Central memory CD8-positive, alpha-beta T cell (primary cell): ENCODE data around the gene CNTNAP5.

ENCODE experiments used
- ATAC-seq: fragments of 150-1000 bp; cut with Tn5 transposase; replicated peaks from 2 replicates; pipeline ENCODE4 v1.10.0; 2022; ENCODE audit warnings: mild to moderate bottlenecking, moderate FRiP score, moderate number of reproducible peaks; ENCODE audit not compliant: poor library complexity, severe bottlenecking; ENCODE audit errors: extremely low read depth
- DNase-seq, 2 donors: peaks; one replicate each; pipeline ENCODE4 v3.0.0; 2021; ENCODE audit warnings: low spot score in 2 of 2
- H3K27ac Mint-ChIP-seq: one replicate; pipeline ENCODE4 v1.8.0; 2022; ENCODE audit warnings: low read depth, mild to moderate bottlenecking, moderate library complexity, mixed read lengths
- H3K27me3 Mint-ChIP-seq: one replicate; pipeline ENCODE4 v1.8.0; 2022; ENCODE audit warnings: mixed read lengths
- H3K36me3 Mint-ChIP-seq: one replicate; pipeline ENCODE4 v1.8.0; 2022; ENCODE audit warnings: mild to moderate bottlenecking, moderate library complexity, mixed read lengths; ENCODE audit not compliant: insufficient read depth
- H3K4me1 Mint-ChIP-seq: one replicate; pipeline ENCODE4 v1.8.0; 2022; ENCODE audit warnings: mixed read lengths
- H3K4me3 Mint-ChIP-seq: one replicate; pipeline ENCODE4 v1.8.0; 2022; ENCODE audit warnings: mild to moderate bottlenecking, moderate library complexity, mixed read lengths
- H3K9me3 Mint-ChIP-seq: one replicate; pipeline ENCODE4 v1.8.0; 2022; ENCODE audit warnings: mixed read lengths

Gene CNTNAP5

DNA sequence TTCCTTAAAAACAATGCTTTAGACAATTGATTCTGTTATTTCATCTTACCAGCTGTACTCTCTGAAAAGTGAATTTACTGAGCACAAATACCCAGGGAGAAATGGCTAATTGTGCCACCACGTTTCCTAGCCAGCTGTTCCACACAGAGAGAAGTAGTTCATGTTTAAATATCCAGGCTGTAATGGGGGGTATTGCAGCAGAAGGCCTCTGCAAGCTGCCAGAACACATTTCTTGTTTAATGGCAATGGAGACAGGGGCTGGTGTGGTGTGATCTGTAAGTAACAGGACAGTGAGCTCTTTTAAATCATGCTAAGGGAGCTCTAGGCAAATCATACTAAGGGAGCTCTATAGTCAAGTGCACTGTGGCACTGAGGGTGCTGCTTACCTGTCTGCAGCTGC, 809.2 kb downstream of the CNTNAP5 start:
- ATAC-seq (no peak), DNase-seq (no peak)
- Mint-ChIP-seq H3K4me3 (no peak overlapping the region), H3K27ac (no peak overlapping the region), H3K27me3 (no peaks in the 10 kb centered on the region), H3K4me1 (no peaks in the 10 kb centered on the region), H3K36me3 (no peaks in the 10 kb centered on the region), H3K9me3 (no peaks in the 10 kb centered on the region)

DNA sequence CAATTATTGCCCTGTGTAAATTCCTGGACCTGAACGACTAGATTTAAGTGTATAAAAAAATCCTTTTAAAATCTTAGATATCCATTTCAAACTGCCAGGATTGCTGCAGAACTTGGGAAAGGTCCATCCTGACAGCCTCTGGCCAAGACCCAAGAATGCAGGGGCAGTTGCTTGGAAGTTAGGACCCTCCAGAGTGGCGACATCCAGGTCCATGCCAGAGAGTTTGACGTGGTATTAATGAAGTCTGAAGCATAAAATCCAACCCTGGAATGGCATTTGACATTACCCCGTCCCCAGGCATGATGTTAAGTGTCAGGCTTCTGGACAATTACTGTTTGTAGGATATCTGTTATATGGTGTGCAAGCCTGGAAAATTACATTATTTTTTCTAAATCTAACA, 810.2 kb downstream of the CNTNAP5 start:
- H3K9me3 Mint-ChIP-seq, result peaks cover 7% of the 10 kb centered on the region
- no peaks in the 10 kb centered on the region for H3K36me3 Mint-ChIP-seq
- H3K27me3 Mint-ChIP-seq, result no peaks in the 10 kb centered on the region
- H3K4me1 Mint-ChIP-seq, result no peaks in the 10 kb centered on the region
- H3K4me3 Mint-ChIP-seq, result no peak overlapping the region
- ATAC-seq (no peak), DNase-seq (no peak)
- no peak overlapping the region for H3K27ac Mint-ChIP-seq

GRCh38 chr2:124836416-124836815, 811.3 kb downstream of the CNTNAP5 start:
- ATAC-seq (no peak), DNase-seq (no peak)
- no peak overlapping the region for H3K4me3 Mint-ChIP-seq

DNA sequence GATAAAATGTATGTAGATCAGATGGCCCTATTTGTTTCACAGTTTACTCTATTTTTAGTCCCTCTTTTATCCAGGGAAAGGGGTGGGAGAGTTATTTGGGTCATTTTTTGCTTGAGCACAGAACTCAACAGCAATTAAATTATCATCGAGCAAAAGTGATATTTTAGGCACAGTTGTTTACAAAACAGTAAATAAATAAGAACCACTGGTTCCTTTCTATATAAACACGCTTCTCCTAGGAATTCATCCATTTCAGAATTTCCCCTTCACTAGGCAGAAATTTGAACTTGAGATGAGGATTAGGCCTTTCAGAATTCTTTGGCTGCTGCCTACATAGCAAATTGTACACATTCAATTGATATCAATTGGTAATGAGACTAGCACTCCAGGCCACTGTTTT, 812.4 kb downstream of the CNTNAP5 start:
- DNase-seq (no peak), ATAC-seq (no peak)
- H3K36me3 Mint-ChIP-seq, result no peaks in the 10 kb centered on the region
- no peak overlapping the region for H3K27ac Mint-ChIP-seq
- H3K4me3 Mint-ChIP-seq, result no peak overlapping the region
- no peaks in the 10 kb centered on the region for H3K27me3 Mint-ChIP-seq
- H3K9me3 Mint-ChIP-seq, result peaks cover 13% of the 10 kb centered on the region
- H3K4me1 Mint-ChIP-seq, result no peaks in the 10 kb centered on the region

More at GRCh38 chr2:124836416-124836815, 811.3 kb downstream of the CNTNAP5 start:
- H3K4me1 Mint-ChIP-seq, result no peaks in the 10 kb centered on the region
- peaks cover 11% of the 10 kb centered on the region for H3K9me3 Mint-ChIP-seq
- H3K36me3 Mint-ChIP-seq, result no peaks in the 10 kb centered on the region
- no peak overlapping the region for H3K27ac Mint-ChIP-seq
- H3K27me3 Mint-ChIP-seq, result no peaks in the 10 kb centered on the region

DNA sequence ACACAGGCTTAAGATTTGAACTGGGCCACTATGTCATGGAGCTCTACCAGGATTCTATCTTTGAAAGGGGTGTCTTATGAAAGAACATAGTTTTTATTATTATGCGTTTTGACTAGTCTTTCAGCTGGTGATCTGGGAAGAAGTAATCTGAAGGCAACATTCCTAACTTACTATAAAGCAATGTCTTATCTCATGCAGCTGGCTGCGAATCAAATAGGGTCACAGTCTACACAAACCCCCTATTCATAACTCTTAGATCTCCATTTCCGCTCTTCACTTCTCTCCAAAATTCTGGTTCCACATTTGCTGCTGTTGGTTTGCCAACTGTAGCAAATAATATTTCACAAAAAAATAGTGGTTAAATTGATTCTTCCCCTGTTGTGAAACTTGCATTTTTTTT, 813.3 kb downstream of the CNTNAP5 start:
- Mint-ChIP-seq H3K4me3 (no peak overlapping the region), H3K27me3 (no peaks in the 10 kb centered on the region), H3K4me1 (no peaks in the 10 kb centered on the region), H3K36me3 (no peaks in the 10 kb centered on the region), H3K9me3 (peaks cover 14% of the 10 kb centered on the region), H3K27ac (no peak overlapping the region)
- DNase-seq (no peak), ATAC-seq (no peak)

DNA sequence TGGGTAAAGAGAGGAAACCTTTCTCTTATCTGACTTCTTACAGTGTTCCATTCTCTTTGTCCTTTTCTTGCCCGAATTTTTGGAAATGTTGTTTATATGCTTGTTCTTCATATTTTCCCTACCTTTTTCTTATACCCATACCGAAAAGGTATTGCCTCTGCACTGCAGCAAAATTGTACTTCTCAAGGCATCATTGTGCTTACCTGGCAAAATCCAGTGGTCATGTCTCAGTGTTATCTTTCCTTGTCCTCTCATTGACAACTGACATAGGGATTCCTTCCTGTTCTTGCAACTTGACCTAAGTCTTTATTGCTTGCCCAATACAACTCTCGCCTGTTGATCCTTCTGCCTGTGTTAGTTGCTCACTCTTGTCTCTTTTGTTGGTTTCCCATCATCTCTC, 842.2 kb downstream of the CNTNAP5 start:
- H3K4me3 Mint-ChIP-seq, result no peak overlapping the region
- H3K36me3 Mint-ChIP-seq, result no peaks in the 10 kb centered on the region
- no peak overlapping the region for H3K27ac Mint-ChIP-seq
- H3K27me3 Mint-ChIP-seq, result no peaks in the 10 kb centered on the region
- DNase-seq (no peak), ATAC-seq (no peak)
- no peaks in the 10 kb centered on the region for H3K4me1 Mint-ChIP-seq
- peaks cover 6% of the 10 kb centered on the region for H3K9me3 Mint-ChIP-seq

DNA sequence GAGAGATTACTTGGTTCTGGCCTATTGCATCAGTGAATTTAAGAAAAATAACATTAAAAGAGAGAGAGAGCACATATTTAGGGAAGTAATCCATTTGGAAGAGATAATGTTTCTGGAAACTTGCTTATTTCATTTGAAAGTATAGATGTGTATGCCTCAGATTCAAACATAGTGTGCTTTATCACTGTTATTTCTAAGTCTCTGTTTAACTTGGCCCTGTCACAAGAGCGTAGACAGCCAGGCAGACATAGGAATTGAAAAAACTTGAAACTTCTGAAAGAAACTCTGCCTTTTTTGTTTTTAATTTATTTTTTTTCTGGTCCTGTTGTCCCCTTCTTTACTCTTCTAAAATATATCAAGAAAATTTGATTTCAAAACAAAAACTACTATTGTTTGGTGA, 849.1 kb downstream of the CNTNAP5 start:
- H3K36me3 Mint-ChIP-seq, result no peaks in the 10 kb centered on the region
- peaks cover 15% of the 10 kb centered on the region for H3K9me3 Mint-ChIP-seq
- H3K4me1 Mint-ChIP-seq, result no peaks in the 10 kb centered on the region
- ATAC-seq (no peak), DNase-seq (no peak)
- H3K27me3 Mint-ChIP-seq, result no peaks in the 10 kb centered on the region
- H3K4me3 Mint-ChIP-seq, result no peak overlapping the region
- H3K27ac Mint-ChIP-seq, result no peak overlapping the region

DNA sequence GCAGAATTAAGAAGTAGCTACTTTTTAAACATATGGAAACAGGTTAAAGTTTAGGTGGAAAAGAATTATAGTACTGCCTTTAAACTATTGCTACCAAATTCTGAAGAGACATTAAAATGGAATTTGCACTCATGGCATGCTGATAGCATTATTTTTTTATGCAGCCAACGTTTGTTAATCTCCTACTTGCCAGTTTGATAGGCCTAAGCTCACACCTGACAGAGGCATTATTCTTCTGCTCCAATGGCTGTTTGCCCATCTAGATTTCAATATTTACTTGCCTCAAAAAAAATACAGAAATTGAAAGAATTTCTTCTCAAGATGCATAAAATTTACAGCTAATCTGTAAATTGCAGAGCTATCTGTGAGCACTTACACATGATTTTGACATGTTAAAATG, 849.6 kb downstream of the CNTNAP5 start:
- H3K27me3 Mint-ChIP-seq, result no peaks in the 10 kb centered on the region
- H3K9me3 Mint-ChIP-seq, result peaks cover 18% of the 10 kb centered on the region
- no peak overlapping the region for H3K4me3 Mint-ChIP-seq
- no peak overlapping the region for H3K27ac Mint-ChIP-seq
- no peaks in the 10 kb centered on the region for H3K36me3 Mint-ChIP-seq
- ATAC-seq (no peak), DNase-seq (no peak)
- no peaks in the 10 kb centered on the region for H3K4me1 Mint-ChIP-seq

- Mint-ChIP-seq H3K27ac (no peak overlapping the region), H3K27me3 (no peaks in the 10 kb centered on the region), H3K4me3 (no peak overlapping the region), H3K4me1 (no peaks in the 10 kb centered on the region), H3K9me3 (peaks cover 24% of the 10 kb centered on the region), H3K36me3 (no peaks in the 10 kb centered on the region)
- no peak for DNase-seq
- no peak for ATAC-seq
Measured at GRCh38 chr2:124875627-124876244, 850.6 kb downstream of the CNTNAP5 start.

DNA sequence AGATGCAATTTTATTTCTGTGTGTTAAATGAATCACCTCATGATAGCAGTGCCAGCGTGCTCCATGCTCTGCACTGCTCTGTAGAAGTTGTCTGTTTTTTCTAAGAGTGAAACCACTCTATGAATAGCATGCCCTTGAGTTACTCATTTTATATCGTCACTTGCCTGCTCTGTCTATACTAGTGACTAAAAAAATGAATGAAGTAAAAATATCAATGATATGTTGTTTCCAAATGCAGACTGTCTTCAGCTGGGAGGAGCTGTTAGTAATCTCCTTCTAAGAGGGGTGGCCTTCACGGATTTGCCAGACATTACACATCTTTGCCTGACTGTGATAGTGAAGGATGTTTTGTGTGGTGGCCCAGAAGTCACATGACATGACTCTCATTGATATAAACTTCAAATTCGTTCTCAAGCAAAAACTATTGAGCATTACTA, 852.1 kb downstream of the CNTNAP5 start:
- ATAC-seq (no peak), DNase-seq (no peak)
- no peak overlapping the region for H3K27ac Mint-ChIP-seq
- no peaks in the 10 kb centered on the region for H3K27me3 Mint-ChIP-seq
- H3K4me1 Mint-ChIP-seq, result no peaks in the 10 kb centered on the region
- no peaks in the 10 kb centered on the region for H3K36me3 Mint-ChIP-seq
- peaks cover 26% of the 10 kb centered on the region for H3K9me3 Mint-ChIP-seq
- no peak overlapping the region for H3K4me3 Mint-ChIP-seq

- Mint-ChIP-seq H3K27me3 (no peaks in the 10 kb centered on the region), H3K36me3 (peaks cover 1% of the 10 kb centered on the region), H3K4me3 (no peak overlapping the region), H3K27ac (no peak overlapping the region), H3K4me1 (no peaks in the 10 kb centered on the region), H3K9me3 (peaks cover 35% of the 10 kb centered on the region)
- ATAC-seq (no peak), DNase-seq (no peak)
Measured at GRCh38 chr2:124879640-124880039, 854.6 kb downstream of the CNTNAP5 start.

GRCh38 chr2:124880995-124881394, 855.9 kb downstream of the CNTNAP5 start:
- H3K9me3 Mint-ChIP-seq, result peaks cover 40% of the 10 kb centered on the region
- peaks cover 1% of the 10 kb centered on the region for H3K36me3 Mint-ChIP-seq
- no peak overlapping the region for H3K27ac Mint-ChIP-seq
- H3K4me1 Mint-ChIP-seq, result no peaks in the 10 kb centered on the region
- H3K27me3 Mint-ChIP-seq, result no peaks in the 10 kb centered on the region
- ATAC-seq (no peak), DNase-seq (no peak)
- no peak overlapping the region for H3K4me3 Mint-ChIP-seq

DNA sequence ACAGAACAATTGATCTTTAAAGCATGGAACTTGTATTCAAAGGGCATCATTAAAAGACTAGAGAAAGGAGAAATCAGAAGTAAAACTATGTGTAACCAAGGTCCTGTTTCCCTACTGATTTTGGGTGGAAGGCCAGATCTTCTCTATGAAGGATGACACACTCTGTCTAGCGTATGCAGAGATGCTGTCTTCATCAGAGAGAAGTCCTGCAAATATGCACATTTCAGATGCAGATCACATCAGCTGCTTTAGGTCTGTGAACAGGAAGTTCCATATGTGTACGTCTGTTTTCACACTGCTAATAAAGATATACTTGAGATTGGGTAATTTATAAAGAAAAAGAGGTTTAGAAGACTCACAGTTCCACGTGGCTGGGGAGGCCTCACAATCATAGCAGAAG, 857.3 kb downstream of the CNTNAP5 start:
- no peak for ATAC-seq
- Mint-ChIP-seq H3K9me3 (peaks cover 40% of the 10 kb centered on the region), H3K36me3 (peaks cover 1% of the 10 kb centered on the region), H3K4me3 (no peak overlapping the region), H3K27me3 (no peaks in the 10 kb centered on the region), H3K27ac (no peak overlapping the region), H3K4me1 (no peaks in the 10 kb centered on the region)
- DNase-seq, result no peak

DNA sequence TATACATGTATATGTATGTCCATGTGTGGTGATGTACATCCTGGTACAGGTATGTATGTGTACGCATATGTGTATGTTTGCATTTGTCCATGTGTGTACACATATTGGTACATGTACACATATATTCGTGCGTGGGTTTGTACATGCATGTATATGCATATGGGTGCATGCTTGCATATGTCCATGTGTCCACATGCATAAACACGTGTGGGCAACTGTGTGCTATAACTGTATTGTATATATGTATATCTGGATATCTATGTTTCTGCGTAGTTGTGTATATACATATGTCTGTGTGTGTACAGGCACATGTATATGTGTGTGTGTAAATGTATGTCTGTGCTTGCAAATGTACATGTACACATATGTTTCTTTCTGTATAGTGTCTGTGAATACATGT, 858.5 kb downstream of the CNTNAP5 start:
- ATAC-seq, result no peak
- no peak for DNase-seq
- H3K36me3 Mint-ChIP-seq, result peaks cover 1% of the 10 kb centered on the region
- peaks cover 40% of the 10 kb centered on the region for H3K9me3 Mint-ChIP-seq
- H3K27me3 Mint-ChIP-seq, result no peaks in the 10 kb centered on the region
- H3K4me3 Mint-ChIP-seq, result no peak overlapping the region
- H3K4me1 Mint-ChIP-seq, result no peaks in the 10 kb centered on the region
- H3K27ac Mint-ChIP-seq, result no peak overlapping the region
